ENCODE results near the gene AP4B1. TPM values are rescaled to one million over a fixed set of nuclear protein-coding genes. Genes with fewer than 3 reads are reported as not detected.
"Not testable (repeated sequence)": the region's sequence is repeated elsewhere in the genome, so short reads cannot be mapped to it uniquely, and the experiment has no call there.

Gene AP4B1
- total RNA-seq = 13.5 and 17.5 TPM in 2 replicates

DNA sequence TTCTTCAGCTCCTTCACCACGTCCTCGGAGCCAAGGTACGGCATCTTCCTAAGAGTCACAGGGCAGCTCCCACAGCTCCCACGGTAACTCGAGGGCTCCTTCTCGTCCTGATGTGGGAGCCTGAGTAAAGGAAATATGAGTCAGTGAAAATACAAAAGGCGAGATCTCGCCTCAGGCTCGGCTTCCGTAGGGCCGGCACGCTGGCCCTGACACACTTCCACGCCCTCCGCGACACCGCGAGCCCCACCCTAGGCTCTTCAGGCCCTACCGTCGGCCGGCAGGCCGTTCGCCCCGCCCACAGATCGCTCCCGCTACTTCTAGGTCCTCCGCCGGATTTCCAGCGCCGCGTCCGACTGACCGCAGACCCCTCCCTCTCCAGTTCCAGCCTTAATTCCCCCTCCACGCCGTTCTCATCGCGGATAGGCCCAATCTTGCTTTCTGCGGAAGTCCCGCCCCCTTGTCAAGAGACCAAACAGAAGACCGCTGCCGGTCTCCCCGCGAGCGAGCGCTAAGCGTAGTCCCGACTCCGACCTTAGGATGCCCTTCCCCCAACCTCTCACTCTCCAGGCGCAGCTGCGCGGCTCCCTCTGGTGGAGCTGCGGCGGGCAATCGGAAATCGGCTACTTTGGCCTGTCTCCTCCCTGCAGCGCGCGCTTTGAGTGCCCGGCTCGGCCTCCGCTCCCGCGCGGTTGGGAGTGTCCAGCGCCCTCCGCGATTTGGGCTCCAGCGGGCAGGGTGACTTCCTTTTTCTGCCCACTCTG, at the start of gene AP4B1, which contains the start of gene DCLRE1B:
Gene AP4B1, minus strand, starts transcription at position 126 of the 761 bp plus-strand sequence. Its CDS starts 82 bp downstream, at position 44.
Gene DCLRE1B, plus strand, starts transcription at position 653 of the 761 bp plus-strand sequence. CDS start 261 bp downstream, outside the sequence.
- peak; percentile 100 for DNase-seq (ENCODE audit: low read depth in 2 of 2)

DNA sequence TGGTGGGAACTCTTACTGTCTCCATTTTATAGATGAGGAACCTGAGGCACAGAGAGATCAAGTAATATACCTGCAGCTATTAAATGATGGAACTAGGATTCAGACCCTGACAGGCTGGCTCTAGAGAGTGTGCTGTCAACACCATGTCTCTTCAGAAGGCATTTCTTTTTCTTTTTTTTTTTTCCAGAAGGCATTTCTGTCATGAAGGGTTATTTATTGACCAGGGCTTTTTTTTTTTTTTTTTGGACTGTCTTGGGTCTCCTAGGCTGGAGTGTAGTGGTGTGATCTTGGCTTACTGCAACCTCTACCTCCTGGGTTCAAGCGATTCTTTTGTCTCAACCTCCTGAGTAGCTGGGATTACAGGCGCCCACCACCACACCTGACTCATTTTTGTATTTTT, 47.1 kb upstream of the AP4B1 start:
- no peak for DNase-seq (ENCODE audit: low read depth in 2 of 2)

DNA sequence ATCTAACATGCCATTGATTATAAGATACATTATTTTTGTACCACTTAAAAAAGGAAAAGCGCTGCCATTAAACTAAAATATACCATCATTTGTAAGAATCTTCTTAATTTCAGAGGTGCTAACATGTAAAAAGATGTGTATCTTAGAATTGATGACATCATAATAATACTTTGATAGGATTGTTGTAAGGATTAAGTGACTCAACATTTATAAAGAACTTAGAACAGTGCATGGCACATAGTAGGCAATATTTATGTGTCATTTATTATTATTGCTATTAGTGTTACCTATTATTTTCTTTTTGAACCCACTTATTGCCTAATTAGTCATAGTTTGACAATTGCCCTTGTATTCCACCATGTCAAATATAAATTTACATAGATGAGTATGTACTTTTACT, 46.3 kb upstream of the AP4B1 start:
- no peak for DNase-seq (ENCODE audit: low read depth in 2 of 2)

DNA sequence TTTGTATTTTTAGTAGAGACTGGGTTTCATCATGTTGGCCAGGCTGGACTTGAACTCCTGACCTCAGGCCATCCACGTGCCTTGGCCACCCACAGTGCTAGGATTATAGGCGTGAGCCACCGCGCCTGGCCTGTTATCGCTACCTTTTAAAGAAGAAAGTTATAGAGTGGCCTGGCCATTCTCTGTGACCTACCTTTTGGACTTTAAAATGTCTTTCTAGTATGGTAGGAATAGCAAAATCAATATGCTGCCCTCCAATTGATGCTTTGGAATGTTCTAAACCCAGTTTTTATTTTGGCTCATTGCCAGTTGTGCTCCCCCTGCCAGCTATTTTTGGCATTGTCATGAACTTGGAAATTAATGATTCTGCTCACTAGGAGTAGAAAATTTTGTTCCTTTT, 44.4 kb upstream of the AP4B1 start:
- DNase-seq (ENCODE audit: low read depth in 2 of 2) = peak in 1 of 2 donors; percentile 36

DNA sequence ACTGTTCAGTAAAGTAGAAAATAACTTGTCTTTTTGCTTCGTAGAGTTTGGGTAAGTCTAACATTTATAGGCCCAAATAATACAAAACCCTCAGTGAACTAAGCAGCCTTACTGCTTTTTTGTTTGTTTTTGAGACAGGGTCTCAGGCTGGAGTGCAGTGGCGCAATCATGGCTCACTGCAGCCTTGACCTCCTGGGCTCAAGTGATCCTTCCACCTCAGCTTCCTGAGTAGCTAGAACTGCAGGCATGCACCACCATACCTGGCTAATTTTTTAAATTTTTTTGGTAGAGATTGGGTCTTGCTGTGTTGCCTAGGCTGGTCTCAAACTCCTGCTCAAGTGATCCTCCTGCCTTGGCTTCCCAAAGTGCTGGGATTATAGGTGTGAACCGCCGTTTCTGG, 43.6 kb upstream of the AP4B1 start:
- DNase-seq (ENCODE audit: low read depth in 2 of 2) = not testable (repeated sequence)

DNA sequence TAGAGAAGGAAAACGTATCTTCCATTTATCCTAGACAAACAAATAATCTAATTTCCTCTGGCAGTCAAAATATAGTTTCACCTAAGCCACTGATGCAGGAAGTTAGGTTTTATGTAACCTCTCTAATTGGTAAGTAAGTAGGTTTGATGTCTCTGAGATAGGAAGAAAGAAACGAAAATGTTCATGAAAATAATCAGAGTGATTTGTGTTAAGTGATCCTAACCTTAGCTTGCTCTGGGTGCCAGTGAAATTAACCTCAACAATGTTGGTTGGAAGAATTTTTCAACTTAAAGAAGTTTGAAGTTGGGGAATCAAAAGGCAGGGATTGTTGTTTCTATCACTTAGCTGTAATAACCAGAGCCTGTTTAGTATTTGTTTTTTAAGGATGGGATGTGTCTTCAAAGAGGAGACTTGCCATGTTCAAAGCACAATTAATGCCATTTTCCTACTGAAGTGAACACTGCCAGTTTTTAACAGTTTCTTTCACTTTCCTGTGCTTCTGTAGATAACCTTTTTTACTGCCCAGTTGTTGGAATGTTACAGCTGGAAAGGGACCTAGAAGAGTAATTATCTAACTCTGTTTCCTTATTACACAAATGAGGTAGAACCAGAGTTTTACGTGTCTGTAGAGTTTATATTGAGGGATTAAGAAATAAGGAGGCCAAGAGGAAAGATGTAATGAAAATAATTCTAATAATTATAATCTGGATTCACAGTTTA, 42.9 kb upstream of the AP4B1 start:
- peak; percentile 6 to 42 for DNase-seq (ENCODE audit: low read depth in 2 of 2)

DNA sequence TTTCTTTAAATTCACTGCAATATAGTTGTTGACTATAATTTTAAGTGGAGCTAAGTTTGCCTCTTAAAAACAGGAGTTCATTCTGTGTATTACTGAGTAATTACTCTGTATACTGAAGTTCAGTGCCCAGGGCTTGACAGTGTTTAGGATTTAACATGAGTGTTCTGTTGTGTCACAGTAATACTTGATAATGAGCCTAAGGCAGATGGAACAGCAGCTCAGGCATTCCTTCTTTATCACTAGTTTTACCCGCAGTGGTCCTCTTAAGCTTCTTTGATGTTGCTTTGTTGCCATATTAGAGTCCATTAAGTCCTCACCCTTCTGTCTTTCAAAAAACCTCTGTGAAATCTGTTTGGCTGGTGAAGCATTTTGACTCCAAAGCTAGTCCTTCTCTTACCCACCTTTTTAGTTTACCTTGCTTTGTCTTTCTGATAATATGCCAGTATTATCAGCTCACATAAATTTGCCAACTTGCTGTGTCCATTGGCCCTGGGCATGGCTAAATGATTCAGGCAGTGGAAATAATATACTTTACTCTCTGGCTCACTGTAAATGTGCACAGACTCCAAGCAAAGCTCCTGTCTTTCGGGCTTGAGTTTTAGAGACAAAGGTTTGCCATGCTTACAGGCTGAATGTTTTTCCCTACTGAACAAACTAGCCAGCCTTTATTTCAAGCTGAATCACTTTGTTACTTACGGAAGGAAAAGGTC, 42.2 kb upstream of the AP4B1 start:
- peak; percentile 29 to 37 for DNase-seq (ENCODE audit: low read depth in 2 of 2)

DNA sequence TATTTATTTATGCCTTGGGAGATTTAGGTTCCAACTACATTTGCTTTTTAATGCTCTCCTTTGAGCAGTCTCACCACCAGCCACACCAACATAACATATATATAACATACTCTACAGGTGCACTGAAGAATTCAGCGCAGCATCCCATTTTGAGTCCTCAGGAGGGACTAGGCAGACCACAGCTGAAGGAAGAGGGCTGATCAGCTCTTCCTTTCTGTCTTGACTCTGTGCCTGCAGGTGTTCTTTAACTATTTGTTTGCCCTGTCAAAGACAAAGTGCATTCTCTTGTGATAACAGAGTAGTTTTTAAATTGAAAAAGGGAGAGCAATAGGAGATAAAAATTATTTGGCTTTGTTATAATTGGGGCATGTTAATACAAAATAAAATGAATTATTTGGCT, 41.5 kb upstream of the AP4B1 start:
- DNase-seq (ENCODE audit: low read depth in 2 of 2) = no peak

DNA sequence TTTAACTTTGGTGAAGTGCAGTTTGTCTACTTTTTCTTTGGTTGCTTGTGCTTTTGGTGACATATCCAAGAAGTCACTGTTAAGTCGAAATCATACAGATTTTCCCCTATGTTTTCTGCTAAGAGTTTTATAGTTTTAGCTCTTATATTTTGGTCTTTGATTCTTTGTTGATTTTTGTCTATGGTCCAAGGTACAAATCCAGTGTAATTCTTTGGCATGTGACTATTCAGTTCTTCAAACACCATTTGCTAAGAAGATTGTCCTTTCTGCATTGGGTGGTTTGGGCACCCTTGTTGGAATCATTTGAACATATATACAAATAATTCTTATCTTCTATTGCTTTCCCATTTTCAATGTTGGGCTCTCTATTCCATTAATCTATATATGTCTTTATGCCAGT, 40.7 kb upstream of the AP4B1 start:
- DNase-seq (ENCODE audit: low read depth in 2 of 2) = no peak

DNA sequence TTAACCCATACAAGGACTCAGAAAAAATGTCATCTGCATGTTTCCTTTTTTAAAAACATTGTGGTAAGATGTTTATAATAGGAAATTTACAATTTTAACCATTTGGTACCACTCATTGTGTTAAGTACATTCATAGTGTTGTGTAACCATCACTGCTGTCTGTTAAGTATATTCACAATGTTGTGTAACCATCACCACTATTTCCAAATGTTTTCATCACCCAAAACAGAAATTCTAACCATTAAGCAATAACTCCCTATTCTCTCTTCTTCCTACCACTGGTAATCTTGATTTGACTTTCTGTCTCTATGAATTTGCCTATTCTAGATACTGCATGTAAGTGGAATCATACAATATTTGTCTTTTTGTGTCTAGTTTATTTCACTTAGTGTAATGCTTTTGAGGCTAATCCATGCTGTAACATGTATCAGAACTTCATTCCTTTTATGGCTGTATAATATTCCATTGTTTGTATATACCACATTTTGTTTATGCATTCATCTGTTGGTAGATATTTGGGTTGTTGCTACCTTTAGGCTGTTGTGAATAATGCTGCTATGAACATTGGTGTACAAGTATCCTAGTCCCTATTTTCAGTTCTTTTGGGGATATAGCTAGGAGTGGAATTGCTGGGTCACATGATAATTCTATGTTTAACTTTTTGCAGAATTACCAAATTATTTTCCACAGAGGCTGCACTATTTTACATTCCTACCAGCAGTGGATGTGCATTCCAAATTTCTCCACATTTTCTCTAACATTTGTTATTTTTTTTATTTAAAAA, 38.6 kb upstream of the AP4B1 start:
- no peak for DNase-seq (ENCODE audit: low read depth in 2 of 2)

DNA sequence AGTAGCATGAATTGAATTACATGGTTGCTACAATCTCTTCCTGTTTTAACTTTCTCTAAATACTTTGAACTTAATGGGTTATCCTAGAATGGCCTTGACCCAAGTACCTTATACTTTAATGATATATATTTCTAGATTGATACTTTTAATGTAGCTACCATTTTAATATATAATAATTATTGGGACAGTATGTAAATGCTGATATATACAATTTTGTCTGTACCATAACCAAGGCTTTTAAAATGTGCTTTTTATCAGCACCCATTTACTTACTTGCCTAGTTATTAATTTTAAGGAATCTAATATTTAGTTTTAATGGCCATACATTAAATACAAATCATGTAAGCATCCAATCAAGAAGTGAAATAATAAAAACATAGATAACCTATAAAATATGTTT, 37.9 kb upstream of the AP4B1 start:
- DNase-seq (ENCODE audit: low read depth in 2 of 2) = no peak

DNA sequence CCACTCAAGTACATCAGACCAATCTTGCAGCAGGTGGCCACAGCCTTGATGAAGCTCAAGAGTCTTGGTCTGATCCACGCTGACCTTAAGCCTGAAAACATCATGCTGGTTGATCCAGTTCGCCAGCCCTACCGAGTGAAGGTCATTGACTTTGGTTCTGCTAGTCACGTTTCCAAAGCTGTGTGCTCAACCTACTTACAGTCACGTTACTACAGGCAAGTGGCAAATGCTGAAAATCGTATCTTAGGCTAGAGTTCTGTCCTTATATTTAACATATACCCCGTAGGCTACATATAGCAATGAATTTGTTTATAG, 36.6 kb upstream of the AP4B1 start:
- no peak for DNase-seq (ENCODE audit: low read depth in 2 of 2)

DNA sequence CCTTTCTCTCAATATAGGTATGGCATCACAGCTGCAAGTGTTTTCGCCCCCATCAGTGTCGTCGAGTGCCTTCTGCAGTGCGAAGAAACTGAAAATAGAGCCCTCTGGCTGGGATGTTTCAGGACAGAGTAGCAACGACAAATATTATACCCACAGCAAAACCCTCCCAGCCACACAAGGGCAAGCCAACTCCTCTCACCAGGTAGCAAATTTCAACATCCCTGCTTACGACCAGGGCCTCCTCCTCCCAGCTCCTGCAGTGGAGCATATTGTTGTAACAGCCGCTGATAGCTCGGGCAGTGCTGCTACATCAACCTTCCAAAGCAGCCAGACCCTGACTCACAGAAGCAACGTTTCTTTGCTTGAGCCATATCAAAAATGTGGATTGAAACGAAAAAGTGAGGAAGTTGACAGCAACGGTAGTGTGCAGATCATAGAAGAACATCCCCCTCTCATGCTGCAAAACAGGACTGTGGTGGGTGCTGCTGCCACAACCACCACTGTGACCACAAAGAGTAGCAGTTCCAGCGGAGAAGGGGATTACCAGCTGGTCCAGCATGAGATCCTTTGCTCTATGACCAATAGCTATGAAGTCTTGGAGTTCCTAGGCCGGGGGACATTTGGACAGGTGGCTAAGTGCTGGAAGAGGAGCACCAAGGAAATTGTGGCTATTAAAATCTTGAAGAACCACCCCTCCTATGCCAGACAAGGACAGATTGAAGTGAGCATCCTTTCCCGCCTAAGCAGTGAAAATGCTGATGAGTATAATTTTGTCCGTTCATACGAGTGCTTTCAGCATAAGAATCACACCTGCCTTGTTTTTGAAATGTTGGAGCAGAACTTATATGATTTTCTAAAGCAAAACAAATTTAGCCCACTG, 36.0 kb upstream of the AP4B1 start:
- no peak for DNase-seq (ENCODE audit: low read depth in 2 of 2)

DNA sequence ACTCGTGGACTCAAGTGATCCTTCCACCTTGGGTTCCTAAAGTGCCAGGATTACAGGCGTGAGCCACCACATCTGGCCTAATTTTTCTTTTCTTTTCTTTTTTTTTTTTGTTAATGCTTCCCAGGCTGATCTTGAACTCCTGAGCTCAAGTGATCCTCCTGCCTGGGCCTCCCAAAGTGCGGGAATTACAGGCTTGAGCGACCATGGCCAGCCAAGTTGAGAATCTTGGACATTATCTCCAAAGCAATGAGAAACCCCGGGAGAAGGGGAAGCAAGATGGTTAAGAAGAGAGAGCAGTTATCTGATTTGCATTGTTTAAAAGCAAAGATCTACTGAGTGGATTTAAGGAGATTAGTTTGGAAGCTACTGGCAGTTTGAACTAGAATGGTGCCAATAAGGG, 33.6 kb upstream of the AP4B1 start:
- DNase-seq (ENCODE audit: low read depth in 2 of 2) = no peak

DNA sequence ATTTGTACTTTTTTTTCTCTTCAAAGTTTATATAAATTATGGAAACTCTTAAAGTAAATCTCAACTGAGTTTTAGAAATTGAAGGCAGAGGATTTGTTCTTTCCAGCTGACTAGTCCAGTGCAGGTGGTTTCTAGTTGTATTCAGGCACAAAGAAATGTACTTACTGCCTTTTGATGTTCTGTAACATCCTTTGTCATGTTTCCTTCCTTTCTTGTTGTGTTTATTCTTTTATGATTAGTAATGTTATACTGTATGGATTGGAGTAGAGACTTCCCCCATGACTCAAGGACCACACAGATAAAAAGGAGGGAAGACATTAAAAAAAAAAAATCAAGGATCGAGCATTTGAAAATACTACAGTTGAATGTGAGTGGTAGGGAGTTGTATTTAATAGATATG, 32.5 kb upstream of the AP4B1 start:
- DNase-seq (ENCODE audit: low read depth in 2 of 2) = peak; percentile 32 to 67

DNA sequence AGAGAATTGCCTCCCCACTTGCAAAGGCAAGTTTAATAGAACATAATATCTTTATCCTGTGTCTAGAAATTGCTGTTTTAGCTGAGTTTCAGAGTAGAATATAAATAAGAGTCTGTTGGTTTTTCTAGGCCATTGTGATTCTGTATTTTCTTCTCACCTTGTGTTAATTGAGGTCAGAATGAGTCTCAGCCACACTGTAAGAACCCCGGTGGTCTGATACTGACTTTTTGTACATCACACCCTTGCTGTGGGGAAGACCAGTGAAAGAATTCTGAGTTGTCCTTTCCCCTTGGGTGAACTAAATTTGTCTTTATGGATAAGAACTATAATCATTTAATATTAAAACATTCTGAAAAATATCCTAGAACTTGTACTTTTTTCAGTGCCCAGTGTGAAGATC, 31.4 kb upstream of the AP4B1 start:
- no peak for DNase-seq (ENCODE audit: low read depth in 2 of 2)

DNA sequence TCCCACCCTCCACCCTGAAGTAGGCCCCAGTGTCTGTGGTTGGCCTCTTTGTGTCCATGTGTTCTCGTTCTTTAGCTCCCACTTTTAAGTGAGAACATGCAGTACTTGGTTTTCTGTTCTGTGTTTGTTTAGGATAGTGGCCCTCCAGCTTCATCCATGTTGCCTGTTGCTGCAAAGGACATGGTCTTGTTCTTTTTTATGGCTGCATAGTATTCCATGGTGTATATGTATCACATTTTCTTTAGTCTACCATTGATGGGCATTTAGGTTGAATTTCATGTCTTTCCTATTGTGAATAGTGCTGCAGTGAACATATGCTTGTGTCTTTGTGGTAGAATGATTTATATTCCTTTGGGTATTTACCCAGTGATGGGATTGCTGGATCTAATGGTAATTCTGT, 30.6 kb upstream of the AP4B1 start:
- DNase-seq (ENCODE audit: low read depth in 2 of 2) = no peak

DNA sequence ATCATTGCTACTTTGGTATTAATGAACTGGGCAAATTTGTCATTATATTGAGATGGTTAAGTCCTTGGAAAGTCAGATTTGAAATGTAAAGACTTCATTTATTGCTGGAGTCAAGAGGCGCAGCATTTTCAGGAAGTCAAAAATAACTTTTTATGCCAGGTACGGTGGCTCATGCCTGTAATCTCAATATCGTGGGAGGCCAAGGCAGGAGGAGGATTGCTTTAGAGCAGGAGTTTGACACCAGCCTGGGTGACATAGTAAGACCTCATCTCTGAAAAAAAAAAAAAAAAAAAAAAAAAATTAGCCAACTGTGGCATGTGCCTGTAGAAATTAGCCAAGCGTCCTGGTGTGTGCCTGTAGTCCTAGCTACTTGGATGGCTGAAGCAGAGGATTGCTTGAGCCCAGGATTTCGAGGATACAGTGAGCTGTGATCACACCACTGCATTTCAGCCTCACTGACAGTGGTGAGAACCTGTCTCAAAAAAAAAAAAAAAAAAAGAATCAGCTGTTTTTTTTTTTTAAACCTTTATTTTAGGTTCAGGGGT, 30.0 kb upstream of the AP4B1 start:
- no peak for DNase-seq (ENCODE audit: low read depth in 2 of 2)

DNA sequence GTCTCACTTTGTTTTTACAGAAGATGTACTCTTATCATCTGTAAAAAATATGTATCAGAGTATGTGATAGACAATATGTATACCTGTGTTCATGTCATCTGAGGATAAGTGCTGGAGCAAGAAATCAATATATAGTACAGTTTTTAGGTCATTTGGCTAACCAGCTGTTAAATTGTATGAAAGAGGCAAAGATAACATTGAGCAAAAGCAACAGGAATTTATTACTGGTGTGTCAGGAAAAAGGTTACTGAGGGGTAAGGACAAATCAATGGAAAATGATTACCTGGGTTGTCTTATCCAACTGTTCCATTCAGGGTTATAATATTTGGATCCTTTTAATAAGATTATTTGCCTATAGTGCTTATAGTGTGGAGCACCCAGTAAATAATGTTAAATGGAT, 29.4 kb upstream of the AP4B1 start:
- DNase-seq (ENCODE audit: low read depth in 2 of 2) = no peak

DNA sequence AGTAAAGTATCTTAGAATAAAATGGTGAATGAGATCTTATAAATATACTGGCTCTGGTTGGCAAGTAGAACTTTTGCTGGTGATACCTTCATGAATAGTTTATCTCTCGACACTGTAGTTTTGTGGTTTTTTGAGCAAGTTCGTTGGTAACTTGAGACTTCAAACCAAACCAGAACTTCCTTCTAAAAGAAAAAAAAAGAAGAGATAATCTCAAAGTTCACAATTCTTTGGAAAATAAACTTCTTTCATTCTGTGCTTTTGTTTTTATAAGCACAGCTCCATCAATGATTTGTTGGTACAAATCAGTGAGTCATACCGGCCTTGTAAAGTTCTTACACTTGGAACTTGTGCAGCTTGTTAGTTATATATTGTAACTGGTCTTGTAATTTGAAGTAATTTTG, 26.9 kb upstream of the AP4B1 start:
- peak; percentile 23 to 51 for DNase-seq (ENCODE audit: low read depth in 2 of 2)
